Measurements from ENCODE around the gene SOCS1.
"Not testable (repeated sequence)": the region's sequence is repeated elsewhere in the genome, so short reads cannot be mapped to it uniquely, and the experiment has no call there.

SOCS1 gene, protein sequence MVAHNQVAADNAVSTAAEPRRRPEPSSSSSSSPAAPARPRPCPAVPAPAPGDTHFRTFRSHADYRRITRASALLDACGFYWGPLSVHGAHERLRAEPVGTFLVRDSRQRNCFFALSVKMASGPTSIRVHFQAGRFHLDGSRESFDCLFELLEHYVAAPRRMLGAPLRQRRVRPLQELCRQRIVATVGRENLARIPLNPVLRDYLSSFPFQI

DNA sequence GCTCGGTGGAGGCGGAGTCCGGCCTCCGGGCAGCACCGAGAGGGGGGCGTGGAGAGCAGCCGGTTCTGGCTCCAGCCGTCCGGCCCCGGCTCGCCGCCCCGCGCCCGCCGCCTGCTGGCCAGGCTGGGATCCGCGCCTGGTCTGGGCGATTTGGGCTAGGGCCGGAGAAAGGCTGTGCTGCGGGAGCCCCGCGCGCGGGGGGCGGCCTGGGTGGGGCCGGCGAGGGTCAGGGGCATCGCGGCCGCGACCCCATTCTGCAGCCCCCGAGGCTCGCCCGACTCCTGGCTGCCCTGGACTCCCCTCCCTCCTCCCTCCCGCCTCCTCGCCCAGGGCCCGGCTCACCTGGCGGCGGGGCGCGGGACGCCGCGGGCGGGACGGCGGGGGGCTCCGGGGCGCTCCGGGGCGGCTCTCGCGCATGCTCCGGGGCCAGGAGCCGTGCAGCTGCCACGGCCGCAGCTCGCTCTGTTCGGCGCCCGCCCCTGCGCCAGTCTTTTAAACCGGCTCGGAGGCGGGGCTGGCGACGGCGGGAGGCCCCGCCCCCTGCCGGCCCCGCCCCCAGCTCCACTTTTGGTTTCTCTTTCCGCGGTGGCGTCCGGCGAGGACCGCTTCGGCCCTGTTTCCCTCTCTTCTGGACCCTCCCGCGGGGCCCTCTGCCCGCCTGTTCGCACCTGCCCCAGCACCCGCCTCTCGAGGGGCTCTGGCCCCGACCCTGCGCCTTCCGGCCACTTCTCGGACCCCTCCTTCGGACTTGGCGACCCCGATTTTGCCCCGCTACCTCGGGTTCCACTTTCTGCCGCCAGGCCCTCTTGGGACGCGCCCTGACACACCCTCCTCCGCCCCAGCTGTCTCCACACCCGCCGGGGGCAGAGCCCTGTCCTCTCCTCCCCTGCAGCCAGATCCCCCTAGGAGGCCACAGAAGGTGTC is at the start of gene SOCS1:
Gene SOCS1, minus strand, starts transcription at position 468 of the 924 bp plus-strand sequence. CDS start 726 bp downstream, outside the sequence.
- DNase-seq, result peak in 53 of 56 donors; percentile 19 to 88 (median 71)

- DNase-seq, result no peak
These were observed 47.6 kb upstream of the SOCS1 start for GRCh38 chr16:11303405-11304138.

- no peak for DNase-seq
These were observed 47.0 kb upstream of the SOCS1 start for GRCh38 chr16:11302977-11303376.

GRCh38 chr16:11301645-11302501 is 45.9 kb upstream of the SOCS1 start:
- DNase-seq, result no peak

DNA sequence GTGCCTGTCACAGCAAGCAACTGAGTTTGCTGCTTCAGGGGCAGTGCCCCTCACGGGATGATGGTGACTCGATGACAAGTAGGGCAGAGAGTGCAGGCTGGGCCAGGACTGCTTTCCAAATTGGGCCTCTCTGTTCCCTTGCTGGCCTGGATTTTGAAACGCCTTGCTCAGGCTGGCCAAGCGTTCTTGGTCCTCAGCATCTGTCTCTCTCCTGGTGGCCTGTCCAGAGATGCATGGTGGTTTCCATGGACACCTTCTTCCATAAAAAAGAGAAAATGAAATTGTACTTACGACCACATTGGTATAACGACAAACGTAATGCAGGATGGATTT is 44.5 kb upstream of the SOCS1 start:
- no peak for DNase-seq

DNA sequence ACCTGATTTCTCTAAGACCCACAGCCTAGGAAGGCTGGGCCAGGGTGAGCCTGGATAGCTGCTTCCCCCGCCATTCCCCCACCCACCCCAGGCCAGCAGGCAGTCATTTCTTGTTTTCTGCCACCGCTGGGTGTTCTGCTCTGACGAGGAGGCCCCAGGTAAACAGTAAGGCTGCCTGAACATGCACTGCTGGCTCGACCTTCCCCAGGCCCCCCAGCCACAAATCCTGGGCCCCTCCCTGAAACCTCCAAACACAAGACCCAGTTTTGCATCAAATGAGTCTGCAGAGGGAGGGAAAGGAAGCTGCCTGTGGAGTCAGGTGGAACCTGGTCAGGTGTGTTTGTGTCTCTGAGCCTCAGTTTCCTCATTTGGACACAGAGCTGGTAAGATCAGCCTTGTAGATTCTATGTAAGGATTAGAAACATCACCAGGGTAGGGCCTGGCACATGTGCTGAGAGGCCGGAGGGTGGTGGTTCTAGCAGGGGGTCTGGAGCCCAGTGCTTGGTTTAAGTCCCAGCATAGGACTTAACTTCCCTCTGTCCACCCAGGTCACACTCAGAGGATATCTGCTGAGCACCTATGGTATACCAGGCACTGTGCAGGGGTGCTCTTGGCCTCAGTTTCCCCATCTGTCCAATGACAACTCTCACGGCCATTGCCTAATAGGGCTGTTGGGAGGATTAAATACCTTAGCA is 44.0 kb upstream of the SOCS1 start:
- no peak for DNase-seq

DNA sequence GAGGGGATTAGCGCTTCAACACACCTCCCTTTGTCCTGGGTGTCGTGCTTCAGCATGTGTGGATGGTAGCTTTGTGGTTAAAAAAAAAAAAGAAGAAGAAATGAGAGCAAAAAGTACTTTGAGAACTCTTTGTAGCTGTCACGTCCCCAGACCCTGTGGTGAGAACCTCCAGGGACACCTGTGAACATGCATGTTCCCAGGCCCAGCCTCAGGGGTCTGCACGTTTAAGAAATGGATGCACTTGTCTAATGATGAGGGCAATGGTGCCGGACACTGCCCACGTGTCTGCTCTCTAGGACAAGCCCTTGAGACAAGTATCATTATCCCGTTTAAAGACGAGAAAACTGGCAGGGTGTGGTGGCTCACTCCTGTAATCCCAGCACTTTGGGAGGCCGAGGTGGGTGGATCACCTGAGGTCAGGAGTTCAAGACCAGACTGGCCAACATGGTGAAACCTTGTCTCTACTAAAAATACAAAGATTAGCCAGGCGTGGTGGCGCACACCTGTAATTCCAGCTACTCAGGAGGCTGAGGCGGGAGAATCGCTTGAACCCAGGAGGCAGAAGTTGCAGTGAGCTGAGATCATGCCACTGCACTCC is 43.0 kb upstream of the SOCS1 start:
- DNase-seq, result not testable (repeated sequence)

- DNase-seq, result no peak
These were observed 42.3 kb upstream of the SOCS1 start for GRCh38 chr16:11298143-11298900.

GRCh38 chr16:11297492-11298142 is 41.6 kb upstream of the SOCS1 start:
- DNase-seq, result peak in 55 of 56 donors; percentile 9 to 82 (median 55)

DNA sequence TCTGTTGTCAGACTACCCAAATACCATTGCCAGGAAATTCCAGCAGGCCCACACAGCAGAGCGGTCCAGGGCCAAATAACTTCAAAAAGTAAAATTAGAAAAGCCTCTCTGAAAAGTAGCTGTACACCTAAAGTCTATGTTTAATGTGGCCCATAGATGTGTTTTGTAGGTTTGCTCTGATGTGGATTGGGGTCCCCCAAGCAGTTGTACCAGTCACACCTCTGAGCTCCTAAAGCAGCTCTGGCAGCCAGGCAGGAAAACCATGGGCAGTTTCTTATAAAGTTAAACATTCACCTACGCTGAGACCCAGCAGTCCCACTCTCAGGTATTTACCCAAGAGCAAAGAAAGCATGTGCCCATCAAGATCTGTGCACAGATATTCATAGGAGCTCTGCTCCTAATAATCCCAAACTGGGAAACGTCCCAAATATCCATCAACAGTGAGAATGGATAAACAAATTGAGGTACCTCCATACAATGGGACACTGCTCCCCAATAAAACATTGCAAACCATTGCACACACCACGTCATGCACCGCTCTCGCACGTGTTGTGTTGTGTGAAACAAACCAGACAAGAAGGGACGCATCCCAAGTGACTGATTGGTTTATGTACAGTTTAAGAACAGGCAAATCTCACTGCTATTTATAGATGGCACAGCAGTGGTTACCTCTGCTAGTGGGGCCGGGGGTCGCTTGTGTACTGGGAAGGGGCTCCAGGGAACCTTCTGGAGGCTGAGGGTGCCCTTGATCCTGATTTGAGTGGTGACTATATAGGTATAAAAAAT is 40.9 kb upstream of the SOCS1 start:
- no peak for DNase-seq

DNA sequence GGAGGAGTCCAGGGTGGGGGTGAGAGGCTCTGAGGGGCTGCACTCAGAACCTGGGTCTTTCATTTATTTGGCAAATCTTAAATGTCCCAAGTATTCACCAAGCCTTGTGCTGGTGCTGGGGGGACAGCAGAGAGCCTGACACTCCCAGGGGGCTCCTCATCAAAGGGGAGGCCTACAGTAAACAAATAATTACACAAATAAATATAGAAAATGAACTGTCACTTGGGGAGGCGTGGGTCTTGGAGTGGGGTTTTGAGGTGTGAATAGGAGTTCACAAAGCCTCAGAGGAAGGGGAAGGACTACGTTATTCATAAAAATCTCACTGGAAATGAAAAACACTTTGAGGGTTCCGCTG is 40.3 kb upstream of the SOCS1 start:
- DNase-seq, result no peak

GRCh38 chr16:11295672-11296071 is 39.7 kb upstream of the SOCS1 start:
- no peak for DNase-seq

- DNase-seq, result no peak
These were observed 36.2 kb upstream of the SOCS1 start for GRCh38 chr16:11292076-11292748.

DNA sequence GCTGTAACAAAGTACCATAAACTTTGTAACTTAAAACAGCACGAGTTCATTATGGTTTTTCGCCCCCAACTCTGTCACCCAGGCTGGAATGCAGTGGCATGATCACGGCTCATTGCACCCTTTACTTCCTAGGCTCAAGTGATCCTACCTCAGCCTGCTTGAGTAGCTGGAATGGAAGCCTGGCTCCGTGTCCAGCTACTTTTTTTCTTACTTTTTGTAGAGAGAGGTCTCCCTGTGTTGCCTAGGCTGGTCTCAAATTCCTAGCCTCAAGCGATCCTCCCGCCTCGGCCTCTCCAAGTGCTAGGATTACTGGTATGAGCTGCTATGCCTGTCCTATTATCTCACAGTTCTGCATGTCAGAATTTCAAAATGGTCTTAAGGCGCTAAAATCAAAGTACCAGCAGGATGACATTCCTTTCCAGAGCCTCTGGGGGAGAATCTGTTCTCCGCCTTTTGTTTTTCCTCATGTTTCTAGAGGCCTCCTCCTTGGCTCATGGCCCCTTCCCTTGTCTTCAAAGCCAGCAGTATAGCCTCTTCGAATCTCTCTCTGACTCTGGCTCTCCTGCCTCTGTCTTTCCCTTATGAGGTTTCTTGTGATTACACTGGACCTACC is 35.2 kb upstream of the SOCS1 start:
- no peak for DNase-seq

GRCh38 chr16:11290102-11290893 is 34.3 kb upstream of the SOCS1 start:
- no peak for DNase-seq

DNA sequence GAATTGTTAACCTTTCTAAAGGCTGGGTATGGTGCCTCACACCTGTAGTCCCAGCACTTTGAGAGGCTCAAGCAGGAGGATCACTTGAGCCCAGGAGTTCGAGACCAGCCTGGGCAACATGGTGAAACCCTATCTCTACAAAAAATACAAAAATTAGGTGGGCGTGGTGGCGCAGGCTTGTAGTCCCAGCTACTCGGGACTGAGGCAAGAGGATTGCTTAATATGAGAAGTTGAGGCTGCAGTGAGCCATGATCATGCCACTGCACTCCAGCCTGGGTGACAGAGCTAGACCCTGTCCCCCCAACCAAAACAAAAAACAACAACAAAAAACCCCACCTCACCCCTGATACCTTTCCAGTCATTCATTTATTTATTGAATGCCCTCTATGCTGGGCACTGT is 33.7 kb upstream of the SOCS1 start:
- DNase-seq, result not testable (repeated sequence)
